NCI-H446 (cell line): ENCODE results near the gene COX20.

Source experiments
- DNase-seq, 2 experiments: peaks; one replicate each; lab custom pipeline; 2025; lab: John Stamatoyannopoulos, UW

Gene COX20

DNA sequence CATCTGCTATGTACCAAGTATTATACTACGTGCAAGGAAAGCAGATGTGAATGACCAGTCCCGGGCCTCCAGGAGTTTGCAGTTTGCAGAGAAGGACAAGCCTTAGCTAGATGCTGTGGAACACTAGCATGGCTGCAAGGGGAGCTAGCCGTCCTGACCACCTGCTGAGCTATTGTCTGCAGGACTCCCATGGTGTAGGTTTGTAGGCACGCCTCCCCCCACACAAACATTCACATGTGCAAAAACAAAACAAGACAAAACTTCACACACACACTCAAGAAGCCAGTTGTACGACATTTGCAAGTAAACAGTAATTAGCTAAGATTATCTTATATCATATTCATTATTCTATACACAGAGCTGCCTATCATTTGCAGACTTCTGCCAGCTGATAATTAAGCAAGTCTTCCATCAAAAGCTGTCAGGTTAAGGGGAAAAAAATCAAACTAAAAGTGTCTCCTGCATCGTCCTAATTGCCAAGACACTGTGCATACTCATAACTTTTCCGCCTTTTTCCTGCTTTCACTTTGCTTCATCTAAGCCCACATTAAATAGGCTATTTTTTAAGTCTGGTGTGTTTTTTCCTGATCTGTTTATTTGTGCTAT is 39.6 kb downstream of the COX20 start:
- no peak for DNase-seq

DNA sequence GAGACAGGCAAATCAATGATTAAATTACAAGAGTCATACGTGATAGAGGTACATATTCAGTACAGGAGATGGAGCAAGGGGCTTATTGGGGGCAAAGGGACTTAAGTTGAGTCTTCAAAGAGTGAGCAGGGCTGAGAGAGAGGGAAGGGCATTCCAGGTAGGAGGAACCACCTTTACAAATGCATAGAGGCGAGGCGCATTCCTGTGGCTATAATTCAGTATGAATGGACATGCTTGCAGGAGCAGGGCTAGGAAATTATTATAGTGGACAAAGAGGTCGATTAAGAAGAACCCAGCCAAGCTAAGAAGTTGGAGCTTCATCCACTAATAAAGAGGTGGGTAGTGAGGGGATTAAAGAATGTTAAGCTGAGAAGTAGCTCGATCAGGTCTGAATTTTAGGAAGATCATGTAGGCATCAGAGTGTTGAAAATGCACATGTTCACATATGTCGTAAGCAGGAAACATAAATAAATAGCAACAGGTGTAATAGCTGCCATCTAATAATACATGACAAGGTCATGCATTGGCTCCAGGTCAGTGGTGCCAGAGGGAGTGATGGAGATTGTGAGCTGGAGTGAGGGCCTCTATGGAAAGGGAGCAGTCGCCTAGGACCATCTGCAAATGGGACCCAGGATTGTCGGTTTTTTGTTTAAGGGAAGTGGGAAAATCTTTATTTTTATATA is 40.9 kb downstream of the COX20 start:
- DNase-seq: no peak

DNA sequence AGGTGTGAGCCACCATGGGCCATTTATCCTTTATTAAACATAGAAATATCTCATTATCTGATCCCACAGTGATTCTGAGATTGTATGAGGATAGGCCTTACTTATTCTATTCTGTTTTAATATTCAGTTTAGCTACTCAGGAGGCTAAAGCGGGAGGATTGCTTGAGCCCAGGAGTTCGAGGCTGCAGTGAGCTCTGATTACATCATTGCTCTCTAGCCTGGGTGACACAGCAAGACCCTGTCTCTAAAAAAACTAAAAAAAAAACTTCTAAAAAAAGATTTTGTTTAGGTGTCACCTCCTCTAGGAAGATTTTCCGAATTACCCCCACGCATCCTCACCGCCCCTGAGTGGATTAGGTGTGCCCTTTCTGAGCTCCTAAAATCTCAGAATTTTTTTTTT is 43.2 kb downstream of the COX20 start:
- DNase-seq: no peak

DNA sequence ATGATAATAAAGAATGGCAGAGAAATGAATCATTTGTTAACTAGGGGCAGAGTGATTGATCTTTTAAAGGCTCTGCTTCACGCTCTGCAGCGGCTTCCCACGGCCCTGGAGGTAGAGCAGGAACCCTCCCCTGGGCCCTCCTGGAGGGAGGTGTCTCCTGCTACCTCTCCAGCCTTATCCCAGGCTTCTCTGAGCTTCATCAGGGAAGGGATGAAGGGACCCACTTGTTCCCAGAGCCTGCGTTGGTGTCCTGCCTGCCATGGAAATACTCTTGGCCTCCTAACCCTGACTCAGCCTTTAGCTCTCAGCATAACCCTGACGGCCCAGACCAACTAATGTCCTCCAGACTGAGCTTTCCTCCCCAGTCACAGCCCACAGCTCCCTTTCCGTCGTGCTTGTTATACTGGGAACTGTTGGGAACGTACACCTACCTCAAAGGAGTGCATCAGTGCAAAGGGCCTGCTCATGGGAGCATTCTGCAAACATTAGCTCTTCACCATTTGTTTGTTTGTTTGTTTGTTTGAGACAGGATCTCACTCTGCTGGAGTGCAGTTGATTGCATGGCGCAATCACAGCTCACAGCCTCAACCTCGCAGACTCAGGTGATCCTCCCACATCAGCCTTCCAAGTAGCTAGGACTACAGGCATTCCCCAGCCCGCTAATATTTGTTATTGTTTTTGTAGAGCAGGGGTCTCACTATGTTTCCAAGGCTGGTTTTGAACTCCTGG is 46.3 kb downstream of the COX20 start:
- DNase-seq: no peak

DNA sequence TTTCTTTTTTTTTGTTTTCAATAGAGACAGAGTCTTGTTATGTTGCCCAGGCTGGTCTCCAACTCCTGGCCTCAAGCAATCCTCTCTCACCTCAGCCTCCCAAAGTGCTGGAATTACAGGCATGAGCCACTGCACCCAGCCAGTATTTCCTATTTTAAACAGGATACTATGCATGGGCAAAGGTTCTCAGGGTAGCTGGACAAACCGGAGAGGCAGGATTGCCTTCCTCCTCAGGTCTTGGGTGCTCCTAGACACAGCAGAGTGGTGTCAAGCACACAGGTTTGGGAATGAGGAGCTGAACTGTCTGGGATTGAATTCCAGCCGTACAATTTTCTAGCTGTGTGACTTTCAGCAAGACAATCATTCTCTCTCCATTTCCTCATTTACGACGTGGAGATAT is 51.8 kb downstream of the COX20 start:
- DNase-seq: no peak

DNA sequence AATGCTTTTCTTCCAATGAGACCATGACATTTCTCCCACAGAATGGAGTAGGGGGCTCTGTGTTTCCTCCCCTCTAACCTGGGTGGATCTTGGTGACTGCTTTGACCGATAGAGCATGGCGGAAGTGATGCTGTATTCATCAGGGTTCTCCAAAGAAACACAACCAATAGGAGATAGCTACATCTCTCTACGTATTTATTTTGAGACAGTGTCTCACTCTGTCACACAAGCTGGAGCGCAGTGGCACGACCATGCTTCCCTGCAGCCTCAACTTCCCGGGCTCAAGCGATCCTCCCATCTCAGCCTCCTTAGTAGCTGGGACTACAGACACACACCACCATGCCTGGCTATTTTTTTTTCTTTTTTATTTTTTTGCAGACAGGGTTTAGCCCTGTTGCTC is 58.4 kb downstream of the COX20 start:
- no peak for DNase-seq
